Measurements from ENCODE around the gene MEF2A.

Gene MEF2A

DNA sequence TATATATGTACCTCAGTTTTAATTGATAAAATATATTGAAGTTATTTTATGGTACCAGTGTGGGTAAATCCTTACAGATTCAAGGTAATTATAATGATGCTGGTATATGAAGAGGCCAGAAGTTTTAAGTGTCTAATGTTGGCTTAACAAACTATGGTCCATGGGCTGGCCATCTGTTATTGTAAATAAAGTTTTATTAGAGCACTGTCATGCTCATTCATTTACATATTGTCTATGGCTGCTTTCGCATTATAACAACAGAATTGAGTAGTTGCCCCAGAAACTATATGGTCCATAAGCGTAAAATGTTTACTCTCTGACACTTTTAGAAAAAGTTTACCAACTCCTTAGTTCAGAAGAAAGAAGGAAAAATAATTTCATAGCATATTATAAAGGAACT, 67.9 kb downstream of the MEF2A start:
- ChIA-PET POLR2A (no interaction called here), CTCF (no interaction called here)
- TF ChIP-seq, protein P1, sequence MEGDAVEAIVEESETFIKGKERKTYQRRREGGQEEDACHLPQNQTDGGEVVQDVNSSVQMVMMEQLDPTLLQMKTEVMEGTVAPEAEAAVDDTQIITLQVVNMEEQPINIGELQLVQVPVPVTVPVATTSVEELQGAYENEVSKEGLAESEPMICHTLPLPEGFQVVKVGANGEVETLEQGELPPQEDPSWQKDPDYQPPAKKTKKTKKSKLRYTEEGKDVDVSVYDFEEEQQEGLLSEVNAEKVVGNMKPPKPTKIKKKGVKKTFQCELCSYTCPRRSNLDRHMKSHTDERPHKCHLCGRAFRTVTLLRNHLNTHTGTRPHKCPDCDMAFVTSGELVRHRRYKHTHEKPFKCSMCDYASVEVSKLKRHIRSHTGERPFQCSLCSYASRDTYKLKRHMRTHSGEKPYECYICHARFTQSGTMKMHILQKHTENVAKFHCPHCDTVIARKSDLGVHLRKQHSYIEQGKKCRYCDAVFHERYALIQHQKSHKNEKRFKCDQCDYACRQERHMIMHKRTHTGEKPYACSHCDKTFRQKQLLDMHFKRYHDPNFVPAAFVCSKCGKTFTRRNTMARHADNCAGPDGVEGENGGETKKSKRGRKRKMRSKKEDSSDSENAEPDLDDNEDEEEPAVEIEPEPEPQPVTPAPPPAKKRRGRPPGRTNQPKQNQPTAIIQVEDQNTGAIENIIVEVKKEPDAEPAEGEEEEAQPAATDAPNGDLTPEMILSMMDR (IDR thresholded peaks at IDR 0.05; ENCODE audit: control extremely low read depth, extremely low read depth, low read depth, missing control alignments), result no peak
- DNase-seq (ENCODE audit: extremely low spot score), result no peak

DNA sequence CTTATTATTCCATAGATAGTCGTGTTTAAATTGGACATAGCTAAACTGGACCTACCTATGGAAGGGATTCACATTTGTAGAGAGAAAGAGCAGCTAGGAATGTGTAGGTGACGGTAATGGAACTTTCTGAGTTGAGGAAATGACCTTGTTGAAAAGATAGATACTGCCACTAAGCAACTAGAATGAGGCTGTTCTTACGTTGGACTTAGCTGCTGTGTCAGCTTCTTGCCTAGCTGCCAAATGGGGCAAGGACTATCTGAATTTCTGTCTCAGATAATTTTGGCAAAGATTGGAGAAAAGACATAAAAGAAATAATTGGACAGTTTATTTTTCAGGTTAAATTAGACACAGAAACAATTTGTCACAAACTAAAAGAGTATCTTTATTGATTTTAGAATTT, 68.8 kb downstream of the MEF2A start:
- ChIA-PET POLR2A (no interaction called here), CTCF (no interaction called here)
- no peak for DNase-seq (ENCODE audit: extremely low spot score)
- TF ChIP-seq, protein P1 (IDR thresholded peaks at IDR 0.05; ENCODE audit: control extremely low read depth, extremely low read depth, low read depth, missing control alignments), result no peak

DNA sequence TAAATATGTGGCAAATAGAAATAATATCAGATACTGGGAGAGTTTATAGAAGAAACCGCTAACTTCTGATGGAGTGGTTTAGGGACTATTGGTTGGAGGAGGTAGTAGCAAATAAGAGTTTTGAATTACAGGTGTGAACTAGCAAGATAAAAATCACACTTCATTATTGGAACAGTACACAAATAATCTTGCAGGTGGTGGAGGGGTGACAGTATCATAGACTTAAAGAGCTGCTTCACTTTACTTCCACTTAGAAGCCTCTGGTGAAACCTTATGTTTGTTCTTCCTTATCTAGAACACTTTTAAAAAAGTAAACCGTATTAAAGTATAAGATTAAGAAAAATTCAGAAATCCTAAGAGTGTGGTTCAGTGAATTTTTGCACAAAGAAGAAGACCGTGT, 69.4 kb downstream of the MEF2A start:
- TF ChIP-seq, protein P1 (IDR thresholded peaks at IDR 0.05; ENCODE audit: control extremely low read depth, extremely low read depth, low read depth, missing control alignments), result no peak
- ChIA-PET POLR2A (no interaction called here), CTCF (no interaction called here)
- no peak for DNase-seq (ENCODE audit: extremely low spot score)

DNA sequence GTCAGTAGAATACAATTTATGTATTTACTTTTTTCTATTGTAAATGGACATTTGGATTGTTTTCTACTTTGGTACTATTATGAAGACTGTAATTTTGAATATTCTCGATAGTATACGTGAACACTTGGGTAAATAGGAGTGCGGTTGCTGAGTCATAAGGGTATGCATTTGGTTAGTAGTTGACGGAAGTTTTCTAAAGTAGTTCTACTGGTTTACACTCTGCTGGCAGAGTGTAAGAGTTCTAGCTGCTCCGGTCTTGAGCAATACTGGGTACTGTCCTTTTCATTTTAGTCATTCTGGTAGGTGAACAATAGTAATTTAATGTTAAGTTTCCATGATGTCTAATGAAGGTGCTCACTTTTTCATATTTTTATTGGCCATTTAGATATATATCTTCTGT, 70.0 kb downstream of the MEF2A start:
- TF ChIP-seq, protein P1 (IDR thresholded peaks at IDR 0.05; ENCODE audit: control extremely low read depth, extremely low read depth, low read depth, missing control alignments), result no peak
- ChIA-PET POLR2A (no interaction called here), CTCF (no interaction called here)
- DNase-seq (ENCODE audit: extremely low spot score), result no peak

DNA sequence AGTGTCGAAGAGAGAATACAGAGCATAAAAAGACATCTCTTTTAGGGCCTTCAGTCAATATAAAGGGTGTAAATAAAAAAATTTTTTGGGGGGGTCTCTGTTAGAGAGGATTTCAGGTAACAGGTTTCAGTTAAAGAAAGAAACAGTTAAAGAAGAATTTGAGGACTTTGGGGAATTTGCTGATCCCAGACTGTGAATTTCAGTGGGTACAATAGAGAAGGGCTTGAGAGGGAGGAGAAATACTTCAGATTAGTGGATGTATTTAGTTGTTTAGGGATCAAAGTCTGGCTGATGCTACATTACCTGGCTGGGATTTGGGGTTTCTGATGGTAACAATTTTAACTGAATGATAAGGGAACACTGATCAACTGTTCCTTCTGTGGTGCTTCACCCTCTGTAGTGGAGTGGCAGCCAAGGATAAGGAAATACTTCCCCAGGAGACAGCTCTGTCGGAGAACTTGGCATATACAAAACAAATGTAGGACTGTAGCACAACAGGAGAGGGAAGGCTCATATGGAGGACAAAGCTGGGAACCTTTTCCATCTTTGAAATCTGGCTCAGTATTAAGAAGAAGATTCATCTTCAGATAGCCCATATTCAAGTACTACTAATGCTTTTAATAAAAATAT, 79.2 kb downstream of the MEF2A start:
- POLR2A ChIA-PET, result no interaction called here
- CTCF ChIA-PET, result interaction anchor here (1.3 to 1.6 kb wide), 2 partner anchors 19 to 24 kb away, joined by 3 to 4 read pairs; no protein-coding TSS in a partner anchor
- TF ChIP-seq, protein P1 (IDR thresholded peaks at IDR 0.05; ENCODE audit: control extremely low read depth, extremely low read depth, low read depth, missing control alignments), result no peak
- DNase-seq (ENCODE audit: extremely low spot score), result no peak

DNA sequence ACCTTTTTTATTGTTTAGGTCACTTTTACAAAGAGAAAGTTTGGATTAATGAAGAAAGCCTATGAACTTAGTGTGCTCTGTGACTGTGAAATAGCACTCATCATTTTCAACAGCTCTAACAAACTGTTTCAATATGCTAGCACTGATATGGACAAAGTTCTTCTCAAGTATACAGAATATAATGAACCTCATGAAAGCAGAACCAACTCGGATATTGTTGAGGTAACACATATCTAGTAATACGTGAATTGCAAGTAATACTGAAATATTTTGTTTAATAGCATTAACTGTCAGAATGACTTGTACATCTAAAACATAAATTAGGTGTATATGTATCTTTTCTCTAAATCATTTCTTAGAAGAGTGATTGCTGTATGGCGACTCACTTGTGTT, 79.8 kb downstream of the MEF2A start:
- no peak for DNase-seq (ENCODE audit: extremely low spot score)
- ChIA-PET CTCF (interaction anchor here (1.3 to 1.6 kb wide), 3 partner anchors 19 to 383 kb away, joined by 3 to 4 read pairs (median 3); no protein-coding TSS in a partner anchor), POLR2A (no interaction called here)
- TF ChIP-seq, protein P1 (IDR thresholded peaks at IDR 0.05; ENCODE audit: control extremely low read depth, extremely low read depth, low read depth, missing control alignments), result no peak
